Brain microvascular endothelial cell (primary cell): Measurements from ENCODE around the gene ELP2.
"Not testable (repeated sequence)": the region's sequence is repeated elsewhere in the genome, so short reads cannot be mapped to it uniquely, and the experiment has no call there.

Experiments used
- DNase-seq: peaks from one replicate; pipeline ENCODE4 v3.0.0-alpha.2; 2020
- H3K27ac ChIP-seq: fragments of 250-450 bp; sonication (Bioruptor Pico); 2 replicates; pipeline ENCODE4 v1.5.1; 2020; ENCODE audit warnings: mild to moderate bottlenecking, moderate library complexity
- H3K27me3 ChIP-seq: fragments of 250-450 bp; sonication (Bioruptor Pico); replicated peaks from 2 replicates; pipeline ENCODE4 v1.5.1; 2020; ENCODE audit warnings: mild to moderate bottlenecking
- H3K36me3 ChIP-seq: fragments of 250-450 bp; sonication (Bioruptor Pico); replicated peaks from 2 replicates; pipeline ENCODE4 v1.5.1; 2020; ENCODE audit warnings: mild to moderate bottlenecking
- H3K4me3 ChIP-seq: 2 replicates; pipeline ENCODE4 v1.5.1; 2011; ENCODE audit warnings: low read depth, mild to moderate bottlenecking, control low read depth, low read length, moderate library complexity
- in situ Hi-C: cut with HindIII; loops from 2 replicates; pipeline ENCODE4 v1.10.0; 2017; ENCODE audit warnings: low sequenced_read_pairs, low pct_ligation_motif_present
- TF ChIP-seq, protein P1 (sequence below): IDR thresholded peaks from 2 replicates; pipeline ENCODE4 v1.5.1; 2011; ENCODE audit warnings: low read depth, mild to moderate bottlenecking, moderate library complexity, low read length, control low read depth, inconsistent platforms; ENCODE audit errors: missing control alignments

The ELP2 gene

DNA sequence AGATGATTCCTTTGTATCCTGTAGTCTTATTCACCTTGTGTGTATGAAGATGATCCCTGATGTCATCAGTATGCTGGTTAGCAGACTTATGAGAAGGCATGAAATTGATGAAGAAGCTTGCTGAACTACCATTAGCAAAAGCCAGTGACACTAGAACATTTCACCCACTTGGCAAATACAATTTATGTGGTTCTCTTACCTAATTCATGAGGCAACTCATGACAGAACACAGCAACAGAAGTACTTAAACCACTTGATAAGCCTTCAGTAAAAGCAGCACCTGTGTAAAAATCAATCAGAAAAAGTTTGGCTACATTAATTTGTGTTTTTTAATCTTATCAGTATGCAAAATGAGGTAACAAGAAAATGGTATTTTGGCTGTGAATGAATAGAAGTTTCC, 17.4 kb upstream of the ELP2 start:
- DNase-seq: no peak
- in situ Hi-C loops: no loop called here
- TF ChIP-seq, protein P1, sequence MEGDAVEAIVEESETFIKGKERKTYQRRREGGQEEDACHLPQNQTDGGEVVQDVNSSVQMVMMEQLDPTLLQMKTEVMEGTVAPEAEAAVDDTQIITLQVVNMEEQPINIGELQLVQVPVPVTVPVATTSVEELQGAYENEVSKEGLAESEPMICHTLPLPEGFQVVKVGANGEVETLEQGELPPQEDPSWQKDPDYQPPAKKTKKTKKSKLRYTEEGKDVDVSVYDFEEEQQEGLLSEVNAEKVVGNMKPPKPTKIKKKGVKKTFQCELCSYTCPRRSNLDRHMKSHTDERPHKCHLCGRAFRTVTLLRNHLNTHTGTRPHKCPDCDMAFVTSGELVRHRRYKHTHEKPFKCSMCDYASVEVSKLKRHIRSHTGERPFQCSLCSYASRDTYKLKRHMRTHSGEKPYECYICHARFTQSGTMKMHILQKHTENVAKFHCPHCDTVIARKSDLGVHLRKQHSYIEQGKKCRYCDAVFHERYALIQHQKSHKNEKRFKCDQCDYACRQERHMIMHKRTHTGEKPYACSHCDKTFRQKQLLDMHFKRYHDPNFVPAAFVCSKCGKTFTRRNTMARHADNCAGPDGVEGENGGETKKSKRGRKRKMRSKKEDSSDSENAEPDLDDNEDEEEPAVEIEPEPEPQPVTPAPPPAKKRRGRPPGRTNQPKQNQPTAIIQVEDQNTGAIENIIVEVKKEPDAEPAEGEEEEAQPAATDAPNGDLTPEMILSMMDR: no peak
- H3K27ac ChIP-seq: no peak overlapping the region
- peaks cover 9% of the 10 kb centered on the region for H3K36me3 ChIP-seq
- no peaks in the 10 kb centered on the region for H3K27me3 ChIP-seq
- H3K4me3 ChIP-seq: no peak overlapping the region

DNA sequence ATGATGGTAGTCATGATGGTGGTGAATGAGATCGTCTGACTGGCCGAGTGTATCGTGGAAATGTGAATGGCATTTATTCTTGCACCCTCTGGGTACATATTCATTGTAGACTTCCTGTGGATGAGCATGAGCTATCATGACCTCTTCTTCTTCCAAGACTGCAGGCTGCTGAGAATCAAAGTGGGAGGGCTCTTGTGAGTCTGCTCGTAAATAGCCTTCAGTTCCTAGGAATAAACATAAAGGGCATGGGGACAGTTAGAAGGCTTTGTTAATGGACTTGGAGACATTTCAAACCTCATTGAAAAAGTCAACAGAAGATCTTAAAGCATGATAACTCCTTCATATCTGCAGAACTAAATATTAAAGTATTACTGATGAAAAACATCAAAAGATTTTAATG, 15.4 kb upstream of the ELP2 start:
- Histone ChIP-seq H3K36me3 (peaks cover 9% of the 10 kb centered on the region), H3K27me3 (no peaks in the 10 kb centered on the region), H3K27ac (no peak overlapping the region), H3K4me3 (no peak overlapping the region)
- in situ Hi-C loops: no loop called here
- TF ChIP-seq, protein P1: no peak
- no peak for DNase-seq

DNA sequence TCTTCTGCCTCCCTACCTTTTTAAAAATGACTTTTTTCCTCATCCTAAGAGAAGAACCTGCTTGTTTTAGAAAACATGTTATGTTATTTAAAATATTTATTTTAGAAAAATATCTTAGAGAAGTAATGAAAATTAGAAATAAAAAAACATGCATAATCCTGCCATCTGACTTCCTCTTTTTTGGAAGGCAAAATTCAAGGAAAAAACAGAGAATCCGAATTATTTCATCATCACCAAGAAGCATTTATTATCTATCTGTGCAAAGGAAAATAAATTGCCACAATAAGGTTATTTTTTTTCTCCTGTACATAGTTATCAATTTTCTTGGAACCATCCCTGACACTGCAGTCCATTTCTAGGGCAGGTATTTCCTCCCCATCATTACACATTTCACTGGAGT, 15.0 kb upstream of the ELP2 start:
- H3K36me3 ChIP-seq: peaks cover 9% of the 10 kb centered on the region
- DNase-seq: no peak
- no peak overlapping the region for H3K27ac ChIP-seq
- no peak overlapping the region for H3K4me3 ChIP-seq
- TF ChIP-seq, protein P1: no peak
- in situ Hi-C loops: no loop called here
- H3K27me3 ChIP-seq: no peaks in the 10 kb centered on the region

DNA sequence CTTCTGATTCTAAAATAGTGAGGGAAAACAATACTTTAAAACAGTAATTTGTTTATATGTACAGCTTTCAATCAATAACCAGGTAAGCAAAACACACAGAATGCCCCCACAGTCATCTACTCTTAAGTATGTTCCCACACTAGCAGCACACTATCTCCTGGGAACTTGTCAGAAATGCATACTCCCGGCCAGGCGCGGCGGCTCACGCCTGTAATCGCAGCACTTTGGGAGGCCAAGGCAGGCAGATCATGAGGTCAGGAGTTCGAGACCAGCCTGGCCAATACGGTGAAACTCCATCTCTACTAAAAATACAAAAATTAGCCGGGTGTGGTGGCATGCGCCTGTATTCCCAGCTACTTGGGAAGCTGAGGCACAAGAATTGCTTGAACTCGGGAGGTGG, 12.9 kb upstream of the ELP2 start:
- in situ Hi-C loops, DNase-seq, H3K27ac ChIP-seq, H3K4me3 ChIP-seq, H3K27me3 ChIP-seq: not testable (repeated sequence)
- peaks cover 14% of the 10 kb centered on the region for H3K36me3 ChIP-seq

DNA sequence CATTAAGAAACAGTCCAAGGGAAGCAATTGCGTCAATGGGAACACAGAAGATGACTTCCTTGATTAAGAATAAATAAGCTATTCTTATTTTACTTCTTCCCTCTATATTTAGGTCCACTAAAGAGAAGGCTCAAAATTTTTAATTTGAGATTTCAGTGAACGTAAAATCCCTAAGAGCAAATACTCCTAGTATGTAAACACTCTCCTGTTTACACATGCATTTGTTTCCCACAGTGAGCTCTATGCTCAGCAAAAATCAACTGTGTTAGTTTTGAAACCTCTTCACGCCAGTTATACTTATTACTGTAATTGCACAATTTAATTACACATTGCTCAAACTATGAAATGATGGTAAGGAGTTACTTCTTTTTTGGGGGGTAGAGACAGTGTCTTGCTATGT, 9.4 kb upstream of the ELP2 start:
- Histone ChIP-seq H3K27ac (no peak overlapping the region), H3K4me3 (no peak overlapping the region), H3K27me3 (no peaks in the 10 kb centered on the region), H3K36me3 (peaks cover 13% of the 10 kb centered on the region)
- TF ChIP-seq, protein P1: no peak
- DNase-seq: no peak
- in situ Hi-C loops: no loop called here

DNA sequence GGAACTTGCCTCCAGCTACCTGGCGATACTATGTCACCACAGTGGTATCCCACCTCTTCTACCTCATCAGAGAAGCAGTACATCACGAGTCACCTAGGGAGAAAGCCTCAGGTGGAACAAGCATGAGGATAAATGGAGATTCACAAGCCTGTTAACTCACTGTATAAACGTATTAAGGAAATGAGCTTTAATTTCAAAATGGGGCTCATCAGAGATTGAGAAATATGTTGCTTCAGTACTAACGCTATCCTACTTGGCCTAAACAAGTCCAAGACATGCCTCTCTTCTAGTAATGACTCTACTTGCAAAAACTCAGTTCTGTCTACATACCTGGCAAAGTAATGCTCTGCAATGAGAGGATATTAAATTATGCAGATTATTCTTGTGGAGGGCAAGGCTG, 4.9 kb upstream of the ELP2 start:
- Histone ChIP-seq H3K36me3 (peaks cover 13% of the 10 kb centered on the region), H3K27ac (no peak overlapping the region), H3K4me3 (no peak overlapping the region), H3K27me3 (no peaks in the 10 kb centered on the region)
- in situ Hi-C loops: no loop called here
- no peak for DNase-seq
- TF ChIP-seq, protein P1: no peak
